Measurements from ENCODE around the gene GLP1R. TPM values are rescaled to one million over a fixed set of nuclear protein-coding genes. Genes with fewer than 3 reads are reported as not detected.

Gene GLP1R
- total RNA-seq, 1 experiment from 2014 or later: 0.85 TPM

GRCh38 chr6:39058471-39059147 is 10.0 kb downstream of the GLP1R start:
- H2BK15ac ChIP-seq (ENCODE audit: low read depth, low read length): no peak overlapping the region
- H3K36me3 Mint-ChIP-seq (ENCODE audit: insufficient read depth in 1 of 3, low read depth in 3 of 3): peaks cover 0 to 7% (median 3%) of the 10 kb centered on the region in 3 experiments; a peak in 4 of 7 replicates
- no peak overlapping the region for H3K23ac ChIP-seq (ENCODE audit: insufficient read length, low read depth, low read length)
- no peaks in the 10 kb centered on the region for H3K79me1 ChIP-seq (ENCODE audit: insufficient read depth, low read depth, low read length, poor library complexity, severe bottlenecking)
- H2BK20ac ChIP-seq (ENCODE audit: low read depth, low read length, poor library complexity, severe bottlenecking): no peak overlapping the region
- no peak overlapping the region for H3K9ac ChIP-seq (ENCODE audit: extremely low read depth, insufficient read length, low read length)
- no peak overlapping the region for H3K27ac Mint-ChIP-seq
- TF ChIP-seq CTCF (conservative IDR thresholded peaks at IDR 0.05): no peak
- no peak overlapping the region for H3K18ac ChIP-seq (ENCODE audit: insufficient read length, low read depth, low read length)
- no peak overlapping the region for H3K27ac ChIP-seq (ENCODE audit: insufficient read length, low read depth, low read length)
- H2BK120ac ChIP-seq (ENCODE audit: low read depth, low read length, poor library complexity, severe bottlenecking): no peak overlapping the region
- peaks cover 14 to 17% of the 10 kb centered on the region in 2 experiments for H3K4me1 Mint-ChIP-seq
- peaks cover 2% of the 10 kb centered on the region for H3K23me2 ChIP-seq (ENCODE audit: insufficient read length, low read depth, low read length, poor library complexity, severe bottlenecking)
- H4K8ac ChIP-seq (replicated peaks; ENCODE audit: insufficient read length, low read depth, low read length): no peak overlapping the region
- no peak overlapping the region for H3K4me2 ChIP-seq (ENCODE audit: insufficient read depth, insufficient read length, low read length)
- H3K9me3 Mint-ChIP-seq: no peaks in the 10 kb centered on the region
- no peak overlapping the region for H4K5ac ChIP-seq (ENCODE audit: insufficient read length, low read depth, low read length)
- H3K4me1 ChIP-seq (ENCODE audit: insufficient read depth, low read length): no peaks in the 10 kb centered on the region
- no peak for DNase-seq
- H3K4me3 Mint-ChIP-seq: no peak overlapping the region
- H3K4ac ChIP-seq (ENCODE audit: low read depth, low read length): no peak overlapping the region
- no peak overlapping the region for H3K14ac ChIP-seq (ENCODE audit: insufficient read depth, low read length)
- no peak overlapping the region for H2AFZ ChIP-seq (ENCODE audit: low read length)
- H3T11ph ChIP-seq (ENCODE audit: low read length): no peak overlapping the region
- no peak overlapping the region for H4K91ac ChIP-seq (ENCODE audit: insufficient read length, low read depth, low read length)
- peaks cover 3% of the 10 kb centered on the region for H4K20me1 ChIP-seq (ENCODE audit: control insufficient read depth, insufficient read depth, insufficient read length)
- H3K79me2 ChIP-seq (ENCODE audit: insufficient read depth, low read length): no peaks in the 10 kb centered on the region
- H2BK12ac ChIP-seq (ENCODE audit: insufficient read length, low read depth, low read length): no peak overlapping the region
- H3K27me3 ChIP-seq (ENCODE audit: insufficient read depth, low read length): no peaks in the 10 kb centered on the region
- H2BK5ac ChIP-seq (ENCODE audit: insufficient read length, low read length): no peak overlapping the region
- H3K56ac ChIP-seq (ENCODE audit: insufficient read length, low read depth, low read length): no peak overlapping the region
- WGBS (ENCODE audit: extremely low coverage, insufficient read length, low lambda C conversion rate): no CpG with 5 or more reads among the region's 6 CpGs
- no peak overlapping the region for H2AK5ac ChIP-seq (ENCODE audit: insufficient read length, low read length)
- H3K27me3 Mint-ChIP-seq (ENCODE audit: low read depth): peaks cover 11% of the 10 kb centered on the region
- H3K9me3 ChIP-seq (ENCODE audit: control insufficient read depth, low read depth, low read length): no peaks in the 10 kb centered on the region
